ENCODE measurements around the gene GALM.

Gene GALM

DNA sequence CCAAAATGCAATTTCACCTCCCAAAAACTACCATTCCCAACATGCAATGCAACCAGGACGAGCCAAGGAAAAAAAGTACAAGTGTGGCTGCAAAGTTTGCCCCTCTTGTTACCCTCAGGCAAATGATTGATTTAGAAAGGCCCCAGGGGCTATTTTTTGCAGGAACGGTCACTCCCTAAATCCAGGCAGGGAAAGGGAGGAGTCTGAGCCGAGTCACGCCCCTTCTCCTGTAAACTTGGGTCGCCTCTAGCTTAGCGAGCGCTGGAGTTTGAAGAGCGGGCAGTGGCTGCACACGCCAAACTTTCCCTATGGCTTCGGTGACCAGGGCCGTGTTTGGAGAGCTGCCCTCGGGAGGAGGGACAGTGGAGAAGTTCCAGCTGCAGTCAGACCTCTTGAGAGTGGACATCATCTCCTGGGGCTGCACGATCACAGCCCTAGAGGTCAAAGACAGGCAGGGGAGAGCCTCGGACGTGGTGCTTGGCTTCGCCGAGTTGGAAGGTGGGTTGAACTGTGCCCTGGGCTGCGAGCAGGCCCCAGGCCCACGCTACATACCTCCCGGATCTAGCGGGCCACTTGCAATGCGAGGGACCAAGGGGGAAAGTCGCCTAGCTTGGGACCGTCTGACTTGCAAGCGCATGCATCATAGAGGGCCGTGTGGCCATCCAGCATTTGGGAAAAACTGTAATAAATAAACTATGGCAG, at the start of gene GALM:
Gene GALM (plus strand): TSS at position 261 of the 702 bp plus-strand sequence. CDS start 48 bp downstream, at position 309.
- CTCF ChIA-PET: interaction anchor here (0.6 to 1.3 kb wide), 4 partner anchors 84 to 563 kb away, joined by 3 read pairs; no protein-coding TSS in a partner anchor
- TF ChIP-seq ZXDB (tag by site-specific recombination; IDR thresholded peaks at IDR 0.05): peak; percentile 82
- TF ChIP-seq ZNF274 (IDR thresholded peaks at IDR 0.05; ENCODE audit: low read length): no peak
- no peak for TF ChIP-seq ZNF274 (tag by site-specific recombination; IDR thresholded peaks at IDR 0.05; ENCODE audit: borderline replicate concordance)
- TF ChIP-seq, protein P1, sequence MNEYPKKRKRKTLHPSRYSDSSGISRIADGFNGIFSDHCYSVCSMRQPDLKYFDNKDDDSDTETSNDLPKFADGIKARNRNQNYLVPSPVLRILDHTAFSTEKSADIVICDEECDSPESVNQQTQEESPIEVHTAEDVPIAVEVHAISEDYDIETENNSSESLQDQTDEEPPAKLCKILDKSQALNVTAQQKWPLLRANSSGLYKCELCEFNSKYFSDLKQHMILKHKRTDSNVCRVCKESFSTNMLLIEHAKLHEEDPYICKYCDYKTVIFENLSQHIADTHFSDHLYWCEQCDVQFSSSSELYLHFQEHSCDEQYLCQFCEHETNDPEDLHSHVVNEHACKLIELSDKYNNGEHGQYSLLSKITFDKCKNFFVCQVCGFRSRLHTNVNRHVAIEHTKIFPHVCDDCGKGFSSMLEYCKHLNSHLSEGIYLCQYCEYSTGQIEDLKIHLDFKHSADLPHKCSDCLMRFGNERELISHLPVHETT (tag by site-specific recombination; IDR thresholded peaks at IDR 0.05): no peak
- TF ChIP-seq, protein P2, sequence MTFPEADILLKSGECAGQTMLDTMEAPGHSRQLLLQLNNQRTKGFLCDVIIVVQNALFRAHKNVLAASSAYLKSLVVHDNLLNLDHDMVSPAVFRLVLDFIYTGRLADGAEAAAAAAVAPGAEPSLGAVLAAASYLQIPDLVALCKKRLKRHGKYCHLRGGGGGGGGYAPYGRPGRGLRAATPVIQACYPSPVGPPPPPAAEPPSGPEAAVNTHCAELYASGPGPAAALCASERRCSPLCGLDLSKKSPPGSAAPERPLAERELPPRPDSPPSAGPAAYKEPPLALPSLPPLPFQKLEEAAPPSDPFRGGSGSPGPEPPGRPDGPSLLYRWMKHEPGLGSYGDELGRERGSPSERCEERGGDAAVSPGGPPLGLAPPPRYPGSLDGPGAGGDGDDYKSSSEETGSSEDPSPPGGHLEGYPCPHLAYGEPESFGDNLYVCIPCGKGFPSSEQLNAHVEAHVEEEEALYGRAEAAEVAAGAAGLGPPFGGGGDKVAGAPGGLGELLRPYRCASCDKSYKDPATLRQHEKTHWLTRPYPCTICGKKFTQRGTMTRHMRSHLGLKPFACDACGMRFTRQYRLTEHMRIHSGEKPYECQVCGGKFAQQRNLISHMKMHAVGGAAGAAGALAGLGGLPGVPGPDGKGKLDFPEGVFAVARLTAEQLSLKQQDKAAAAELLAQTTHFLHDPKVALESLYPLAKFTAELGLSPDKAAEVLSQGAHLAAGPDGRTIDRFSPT (tag by site-specific recombination; IDR thresholded peaks at IDR 0.05): no peak
- TF ChIP-seq, protein P3, sequence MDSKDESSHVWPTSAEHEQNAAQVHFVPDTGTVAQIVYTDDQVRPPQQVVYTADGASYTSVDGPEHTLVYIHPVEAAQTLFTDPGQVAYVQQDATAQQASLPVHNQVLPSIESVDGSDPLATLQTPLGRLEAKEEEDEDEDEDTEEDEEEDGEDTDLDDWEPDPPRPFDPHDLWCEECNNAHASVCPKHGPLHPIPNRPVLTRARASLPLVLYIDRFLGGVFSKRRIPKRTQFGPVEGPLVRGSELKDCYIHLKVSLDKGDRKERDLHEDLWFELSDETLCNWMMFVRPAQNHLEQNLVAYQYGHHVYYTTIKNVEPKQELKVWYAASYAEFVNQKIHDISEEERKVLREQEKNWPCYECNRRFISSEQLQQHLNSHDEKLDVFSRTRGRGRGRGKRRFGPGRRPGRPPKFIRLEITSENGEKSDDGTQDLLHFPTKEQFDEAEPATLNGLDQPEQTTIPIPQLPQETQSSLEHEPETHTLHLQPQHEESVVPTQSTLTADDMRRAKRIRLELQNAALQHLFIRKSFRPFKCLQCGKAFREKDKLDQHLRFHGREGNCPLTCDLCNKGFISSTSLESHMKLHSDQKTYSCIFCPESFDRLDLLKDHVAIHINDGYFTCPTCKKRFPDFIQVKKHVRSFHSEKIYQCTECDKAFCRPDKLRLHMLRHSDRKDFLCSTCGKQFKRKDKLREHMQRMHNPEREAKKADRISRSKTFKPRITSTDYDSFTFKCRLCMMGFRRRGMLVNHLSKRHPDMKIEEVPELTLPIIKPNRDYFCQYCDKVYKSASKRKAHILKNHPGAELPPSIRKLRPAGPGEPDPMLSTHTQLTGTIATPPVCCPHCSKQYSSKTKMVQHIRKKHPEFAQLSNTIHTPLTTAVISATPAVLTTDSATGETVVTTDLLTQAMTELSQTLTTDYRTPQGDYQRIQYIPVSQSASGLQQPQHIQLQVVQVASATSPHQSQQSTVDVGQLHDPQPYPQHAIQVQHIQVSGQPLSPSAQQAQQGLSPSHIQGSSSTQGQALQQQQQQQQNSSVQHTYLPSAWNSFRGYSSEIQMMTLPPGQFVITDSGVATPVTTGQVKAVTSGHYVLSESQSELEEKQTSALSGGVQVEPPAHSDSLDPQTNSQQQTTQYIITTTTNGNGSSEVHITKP (tag by site-specific recombination; IDR thresholded peaks at IDR 0.05): peak; percentile 97
- no peak for TF ChIP-seq ZBTB7A (tag by site-specific recombination; IDR thresholded peaks at IDR 0.05; ENCODE audit: low read depth)
- TF ChIP-seq WT1 (tag by site-specific recombination; IDR thresholded peaks at IDR 0.05): peak; percentile 66
- no peak for TF ChIP-seq GLIS1 (tag by site-specific recombination; IDR thresholded peaks at IDR 0.05)
- no peak for TF ChIP-seq OVOL3 (tag by site-specific recombination; IDR thresholded peaks at IDR 0.05)
- TF ChIP-seq, protein P4, sequence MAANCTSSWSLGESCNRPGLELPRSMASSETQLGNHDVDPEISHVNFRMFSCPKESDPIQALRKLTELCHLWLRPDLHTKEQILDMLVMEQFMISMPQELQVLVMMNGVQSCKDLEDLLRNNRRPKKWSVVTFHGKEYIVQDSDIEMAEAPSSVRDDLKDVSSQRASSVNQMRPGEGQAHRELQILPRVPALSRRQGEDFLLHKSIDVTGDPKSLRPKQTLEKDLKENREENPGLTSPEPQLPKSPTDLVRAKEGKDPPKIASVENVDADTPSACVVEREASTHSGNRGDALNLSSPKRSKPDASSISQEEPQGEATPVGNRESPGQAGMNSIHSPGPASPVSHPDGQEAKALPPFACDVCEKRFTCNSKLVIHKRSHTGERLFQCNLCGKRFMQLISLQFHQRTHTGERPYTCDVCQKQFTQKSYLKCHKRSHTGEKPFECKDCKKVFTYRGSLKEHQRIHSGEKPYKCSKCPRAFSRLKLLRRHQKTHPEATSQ (tag by site-specific recombination; IDR thresholded peaks at IDR 0.05): no peak
- no peak; the same call in 1 of the 2 replicates for TF ChIP-seq YY2 (tag by site-specific recombination; IDR thresholded peaks at IDR 0.05)
- TF ChIP-seq SP7 (tag by site-specific recombination; IDR thresholded peaks at IDR 0.05): peak; percentile 44; the same call in 1 of the 2 replicates
- TF ChIP-seq OSR2 (tag by site-specific recombination; IDR thresholded peaks at IDR 0.05): no peak
- TF ChIP-seq, protein P5, sequence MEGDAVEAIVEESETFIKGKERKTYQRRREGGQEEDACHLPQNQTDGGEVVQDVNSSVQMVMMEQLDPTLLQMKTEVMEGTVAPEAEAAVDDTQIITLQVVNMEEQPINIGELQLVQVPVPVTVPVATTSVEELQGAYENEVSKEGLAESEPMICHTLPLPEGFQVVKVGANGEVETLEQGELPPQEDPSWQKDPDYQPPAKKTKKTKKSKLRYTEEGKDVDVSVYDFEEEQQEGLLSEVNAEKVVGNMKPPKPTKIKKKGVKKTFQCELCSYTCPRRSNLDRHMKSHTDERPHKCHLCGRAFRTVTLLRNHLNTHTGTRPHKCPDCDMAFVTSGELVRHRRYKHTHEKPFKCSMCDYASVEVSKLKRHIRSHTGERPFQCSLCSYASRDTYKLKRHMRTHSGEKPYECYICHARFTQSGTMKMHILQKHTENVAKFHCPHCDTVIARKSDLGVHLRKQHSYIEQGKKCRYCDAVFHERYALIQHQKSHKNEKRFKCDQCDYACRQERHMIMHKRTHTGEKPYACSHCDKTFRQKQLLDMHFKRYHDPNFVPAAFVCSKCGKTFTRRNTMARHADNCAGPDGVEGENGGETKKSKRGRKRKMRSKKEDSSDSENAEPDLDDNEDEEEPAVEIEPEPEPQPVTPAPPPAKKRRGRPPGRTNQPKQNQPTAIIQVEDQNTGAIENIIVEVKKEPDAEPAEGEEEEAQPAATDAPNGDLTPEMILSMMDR (tag by site-specific recombination; IDR thresholded peaks at IDR 0.05): 0 out of 2 replicates have a peak, but pooled peaks have one; percentile 20
- peak; percentile 76; the same call in 1 of the 2 replicates for TF ChIP-seq ZNF660 (tag by site-specific recombination; IDR thresholded peaks at IDR 0.05)
- TF ChIP-seq, protein P6, sequence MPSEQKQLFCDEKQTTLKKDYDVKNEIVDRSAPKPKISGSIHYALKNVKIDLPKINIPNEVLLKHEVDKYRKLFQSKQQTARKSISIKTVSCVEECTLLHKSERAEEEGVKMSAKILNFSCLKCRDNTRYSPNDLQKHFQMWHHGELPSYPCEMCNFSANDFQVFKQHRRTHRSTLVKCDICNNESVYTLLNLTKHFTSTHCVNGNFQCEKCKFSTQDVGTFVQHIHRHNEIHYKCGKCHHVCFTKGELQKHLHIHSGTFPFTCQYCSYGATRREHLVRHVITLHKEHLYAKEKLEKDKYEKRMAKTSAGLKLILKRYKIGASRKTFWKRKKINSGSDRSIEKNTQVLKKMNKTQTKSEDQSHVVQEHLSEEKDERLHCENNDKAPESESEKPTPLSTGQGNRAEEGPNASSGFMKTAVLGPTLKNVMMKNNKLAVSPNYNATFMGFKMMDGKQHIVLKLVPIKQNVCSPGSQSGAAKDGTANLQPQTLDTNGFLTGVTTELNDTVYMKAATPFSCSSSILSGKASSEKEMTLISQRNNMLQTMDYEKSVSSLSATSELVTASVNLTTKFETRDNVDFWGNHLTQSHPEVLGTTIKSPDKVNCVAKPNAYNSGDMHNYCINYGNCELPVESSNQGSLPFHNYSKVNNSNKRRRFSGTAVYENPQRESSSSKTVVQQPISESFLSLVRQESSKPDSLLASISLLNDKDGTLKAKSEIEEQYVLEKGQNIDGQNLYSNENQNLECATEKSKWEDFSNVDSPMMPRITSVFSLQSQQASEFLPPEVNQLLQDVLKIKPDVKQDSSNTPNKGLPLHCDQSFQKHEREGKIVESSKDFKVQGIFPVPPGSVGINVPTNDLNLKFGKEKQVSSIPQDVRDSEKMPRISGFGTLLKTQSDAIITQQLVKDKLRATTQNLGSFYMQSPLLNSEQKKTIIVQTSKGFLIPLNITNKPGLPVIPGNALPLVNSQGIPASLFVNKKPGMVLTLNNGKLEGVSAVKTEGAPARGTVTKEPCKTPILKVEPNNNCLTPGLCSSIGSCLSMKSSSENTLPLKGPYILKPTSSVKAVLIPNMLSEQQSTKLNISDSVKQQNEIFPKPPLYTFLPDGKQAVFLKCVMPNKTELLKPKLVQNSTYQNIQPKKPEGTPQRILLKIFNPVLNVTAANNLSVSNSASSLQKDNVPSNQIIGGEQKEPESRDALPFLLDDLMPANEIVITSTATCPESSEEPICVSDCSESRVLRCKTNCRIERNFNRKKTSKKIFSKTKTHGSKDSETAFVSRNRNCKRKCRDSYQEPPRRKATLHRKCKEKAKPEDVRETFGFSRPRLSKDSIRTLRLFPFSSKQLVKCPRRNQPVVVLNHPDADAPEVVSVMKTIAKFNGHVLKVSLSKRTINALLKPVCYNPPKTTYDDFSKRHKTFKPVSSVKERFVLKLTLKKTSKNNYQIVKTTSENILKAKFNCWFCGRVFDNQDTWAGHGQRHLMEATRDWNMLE (tag by site-specific recombination; conservative IDR thresholded peaks at IDR 0.05; ENCODE audit: low read depth): 0 out of 2 replicates have a peak, but pooled peaks have one; percentile 43
- TF ChIP-seq ZNF366 (tag by site-specific recombination; conservative IDR thresholded peaks at IDR 0.05): no peak
- TF ChIP-seq ZFP69B (tag by site-specific recombination; IDR thresholded peaks at IDR 0.05): 0 out of 2 replicates have a peak, but pooled peaks have one; percentile 13
- no peak for TF ChIP-seq ZNF146 (tag by site-specific recombination; IDR thresholded peaks at IDR 0.05)
- TF ChIP-seq ZNF2 (tag by site-specific recombination; IDR thresholded peaks at IDR 0.05): no peak

More for the DNA sequence above, at the start of gene GALM:
- H3K4me3 ChIP-seq (ENCODE audit: low read depth, low read length): peak within 1 kb of the TSS; percentile 69
- peak within 1 kb of the TSS; percentile 63 for H3K27ac ChIP-seq (ENCODE audit: extremely low read depth, low read depth, low read length)
- H3K4me1 ChIP-seq (ENCODE audit: control insufficient read depth, insufficient read depth, low read length): no peaks in the 10 kb centered on the region
- H3K9me3 ChIP-seq (ENCODE audit: control insufficient read depth, insufficient read depth, low read depth, low read length): no peaks in the 10 kb centered on the region
- peaks cover 0 to 3% of the 10 kb centered on the region in 2 experiments; a peak in 1 of 3 replicates for H3K36me3 ChIP-seq (ENCODE audit: control insufficient read depth in 2 of 2, insufficient read depth in 1 of 2, low read length in 2 of 2)
- POLR2A ChIA-PET: interaction anchor here (0.6 to 2.9 kb wide), 4 partner anchors 25 to 85 kb away, joined by 3 to 24 read pairs (median 6); partner anchors contain the start of gene SRSF7
